KOPT-K1 (cell line): Measurements from ENCODE around the gene TMX2.

Source experiments
- H3K27ac ChIP-seq: fragments of 200-600 bp; sonication (generic); 2 replicates; pipeline ENCODE4 v1.5.1; 2016; ENCODE audit warnings: antibody characterized with exemption, mild to moderate bottlenecking, low read depth, low read length; ENCODE audit not compliant: poor library complexity, severe bottlenecking
- H3K36me3 ChIP-seq: fragments of 200-600 bp; sonication (generic); 2 replicates; pipeline ENCODE4 v1.5.1; 2017; ENCODE audit warnings: antibody characterized with exemption, mild to moderate bottlenecking, low read length, moderate library complexity; ENCODE audit not compliant: insufficient read depth
- H3K9me3 ChIP-seq: fragments of 200-600 bp; sonication (generic); 2 replicates; pipeline ENCODE4 v1.5.1; 2017; ENCODE audit warnings: antibody characterized with exemption, low read length, mild to moderate bottlenecking; ENCODE audit not compliant: insufficient read depth, poor library complexity, severe bottlenecking

The TMX2 gene

GRCh38 chr11:57771365-57771764, 59.0 kb downstream of the TMX2 start:
- no peaks in the 10 kb centered on the region for H3K9me3 ChIP-seq
- H3K36me3 ChIP-seq: no peaks in the 10 kb centered on the region
- H3K27ac ChIP-seq: no peak overlapping the region

- Histone ChIP-seq H3K36me3 (no peaks in the 10 kb centered on the region), H3K9me3 (no peaks in the 10 kb centered on the region), H3K27ac (no peak overlapping the region)
Observed at GRCh38 chr11:57772562-57772961, 60.2 kb downstream of the TMX2 start.

DNA sequence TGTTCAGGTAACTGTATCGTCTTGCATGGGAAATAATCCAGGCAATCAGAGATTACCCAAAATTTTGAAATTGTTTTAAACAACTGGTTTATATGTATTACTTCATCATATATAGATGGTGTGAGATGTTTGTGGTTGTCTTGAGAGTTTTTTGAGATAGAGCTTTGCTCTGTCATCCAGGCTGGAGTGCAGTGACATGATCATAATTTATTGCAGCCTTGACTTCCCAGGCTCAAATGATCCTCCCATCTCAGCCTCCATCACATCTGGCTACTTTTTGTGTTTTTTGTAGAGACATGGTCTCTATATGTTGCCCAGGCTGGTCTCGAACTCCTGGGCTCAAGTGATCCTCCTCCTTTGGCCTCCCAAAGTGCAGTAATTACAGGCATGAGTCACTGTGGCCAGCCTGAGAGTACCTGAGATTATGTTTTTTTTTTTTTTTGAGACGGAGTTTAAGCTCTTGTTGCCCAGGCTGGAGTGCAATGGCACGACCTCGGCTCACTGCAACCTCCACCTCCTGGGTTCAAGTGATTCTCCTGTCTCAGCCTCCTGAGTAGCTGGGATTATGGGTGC, 60.7 kb downstream of the TMX2 start:
- no peaks in the 10 kb centered on the region for H3K36me3 ChIP-seq
- no peaks in the 10 kb centered on the region for H3K9me3 ChIP-seq
- H3K27ac ChIP-seq: no peak overlapping the region

DNA sequence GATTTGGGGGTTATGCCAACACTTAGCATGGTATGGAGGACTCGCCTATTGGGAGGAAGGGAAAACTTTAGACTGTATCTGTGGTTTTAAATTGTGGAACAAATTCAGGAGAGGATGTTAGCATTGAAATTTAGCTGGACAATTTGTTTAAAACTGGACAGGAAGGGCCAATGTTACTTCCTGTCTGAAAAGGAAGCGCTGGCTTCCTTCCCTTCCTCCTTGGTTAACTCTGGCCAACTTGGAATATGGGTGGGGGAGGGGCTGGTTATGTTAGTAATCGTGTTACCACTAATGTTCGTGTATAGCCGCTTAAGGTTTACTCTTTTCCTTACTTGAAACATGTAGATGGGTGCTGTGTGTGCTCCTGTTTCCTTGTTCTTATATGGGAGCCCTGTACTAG, 63.1 kb downstream of the TMX2 start:
- Histone ChIP-seq H3K9me3 (no peaks in the 10 kb centered on the region), H3K27ac (no peak overlapping the region), H3K36me3 (no peaks in the 10 kb centered on the region)

GRCh38 chr11:57776031-57776521, 63.7 kb downstream of the TMX2 start:
- no peaks in the 10 kb centered on the region for H3K9me3 ChIP-seq
- H3K36me3 ChIP-seq: no peaks in the 10 kb centered on the region
- no peak overlapping the region for H3K27ac ChIP-seq

- no peak overlapping the region for H3K27ac ChIP-seq
- H3K36me3 ChIP-seq: no peaks in the 10 kb centered on the region
- H3K9me3 ChIP-seq: no peaks in the 10 kb centered on the region
Observed at GRCh38 chr11:57776577-57777210, 64.3 kb downstream of the TMX2 start.

- no peaks in the 10 kb centered on the region for H3K9me3 ChIP-seq
Observed at GRCh38 chr11:57777969-57778317, 65.5 kb downstream of the TMX2 start.

GRCh38 chr11:57778318-57779037, 66.1 kb downstream of the TMX2 start:
- H3K9me3 ChIP-seq: no peaks in the 10 kb centered on the region

More at GRCh38 chr11:57777969-57778317, 65.5 kb downstream of the TMX2 start:
- Histone ChIP-seq H3K27ac (no peak overlapping the region), H3K36me3 (no peaks in the 10 kb centered on the region)

GRCh38 chr11:57779276-57779675, 66.9 kb downstream of the TMX2 start:
- H3K36me3 ChIP-seq: no peaks in the 10 kb centered on the region
- no peak overlapping the region for H3K27ac ChIP-seq

More at GRCh38 chr11:57778318-57779037, 66.1 kb downstream of the TMX2 start:
- no peak overlapping the region for H3K27ac ChIP-seq
- no peaks in the 10 kb centered on the region for H3K36me3 ChIP-seq

DNA sequence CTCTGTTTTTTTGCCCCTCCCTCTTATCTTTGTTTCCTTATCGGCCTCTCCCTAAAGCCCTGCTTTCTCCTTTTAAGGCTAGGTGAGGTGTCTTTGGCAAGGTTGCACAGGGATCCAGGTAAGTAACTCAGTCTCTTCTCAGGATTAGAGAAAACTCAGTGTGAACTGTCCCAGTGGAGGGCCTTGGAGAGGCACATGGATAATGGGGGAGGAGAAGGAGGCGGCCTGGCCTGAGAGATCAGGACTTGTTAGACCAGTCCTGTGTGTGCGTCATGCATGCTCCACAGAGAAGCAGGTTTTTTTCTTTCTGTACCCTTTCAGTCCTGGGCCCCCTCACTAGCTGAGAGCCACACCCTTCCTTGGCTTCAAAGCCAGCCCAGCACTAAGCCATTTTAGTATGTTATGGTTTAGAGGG, 69.1 kb downstream of the TMX2 start:
- Histone ChIP-seq H3K27ac (no peak overlapping the region), H3K36me3 (no peaks in the 10 kb centered on the region), H3K9me3 (no peaks in the 10 kb centered on the region)

More at GRCh38 chr11:57779276-57779675, 66.9 kb downstream of the TMX2 start:
- H3K9me3 ChIP-seq: no peaks in the 10 kb centered on the region

- no peaks in the 10 kb centered on the region for H3K36me3 ChIP-seq
- H3K27ac ChIP-seq: no peak overlapping the region
- H3K9me3 ChIP-seq: no peaks in the 10 kb centered on the region
Observed at GRCh38 chr11:57785072-57785471, 72.7 kb downstream of the TMX2 start.

GRCh38 chr11:57786436-57786835, 74.0 kb downstream of the TMX2 start:
- H3K9me3 ChIP-seq: no peaks in the 10 kb centered on the region
- no peak overlapping the region for H3K27ac ChIP-seq
- H3K36me3 ChIP-seq: no peaks in the 10 kb centered on the region

- Histone ChIP-seq H3K9me3 (no peaks in the 10 kb centered on the region), H3K36me3 (no peaks in the 10 kb centered on the region), H3K27ac (no peak overlapping the region)
Observed at GRCh38 chr11:57787006-57787604, 74.7 kb downstream of the TMX2 start.

DNA sequence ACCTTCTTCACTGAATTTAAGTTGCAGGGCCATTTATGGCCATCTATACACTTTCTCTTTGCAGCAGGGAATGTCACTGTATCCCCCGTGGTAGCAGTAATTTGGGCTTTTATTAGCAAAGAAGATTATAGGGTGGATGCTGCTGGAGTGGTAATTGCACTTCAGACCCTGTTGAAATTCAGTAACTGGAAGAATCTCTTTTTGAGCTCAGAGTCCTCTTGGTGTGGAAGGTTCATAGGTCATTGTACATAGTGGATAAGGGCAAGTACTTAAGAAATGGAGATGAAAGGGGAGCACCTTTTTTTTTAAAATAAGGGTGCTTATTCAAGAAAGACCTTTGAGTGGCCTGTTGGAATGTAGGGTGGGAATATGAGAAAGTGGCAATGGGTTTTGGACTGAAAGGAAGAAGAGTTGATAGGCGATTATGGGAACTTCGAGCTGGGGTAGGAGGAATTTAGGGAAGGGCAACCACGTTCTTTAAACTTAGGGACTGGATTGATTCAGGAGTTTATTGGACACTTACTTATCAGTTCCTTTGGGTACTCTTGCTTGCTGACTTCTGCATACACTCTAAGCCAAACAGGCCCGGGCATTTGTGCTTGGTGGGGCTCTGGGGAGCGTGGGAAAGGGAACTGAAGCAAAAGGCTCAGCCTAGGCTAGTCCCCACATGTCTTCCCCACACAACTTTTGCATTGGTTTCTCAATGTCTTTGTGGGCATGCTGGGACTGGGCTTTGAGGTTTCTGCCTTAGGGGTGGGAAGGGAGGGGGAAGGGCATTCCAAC, 75.7 kb downstream of the TMX2 start:
- Histone ChIP-seq H3K27ac (no peak overlapping the region), H3K36me3 (no peaks in the 10 kb centered on the region), H3K9me3 (no peaks in the 10 kb centered on the region)

GRCh38 chr11:57788703-57789088, 76.3 kb downstream of the TMX2 start:
- Histone ChIP-seq H3K36me3 (no peaks in the 10 kb centered on the region), H3K27ac (no peak overlapping the region), H3K9me3 (no peaks in the 10 kb centered on the region)
